IMR-90 (cell line): Measurements from ENCODE around the gene NIPAL3. TPM values are rescaled to one million over a fixed set of nuclear protein-coding genes. Genes with fewer than 3 reads are reported as not detected.
"Not testable (repeated sequence)": the region's sequence is repeated elsewhere in the genome, so short reads cannot be mapped to it uniquely, and the experiment has no call there.

Experiments
- ATAC-seq: fragments of 200-7000 bp; cut with Tn5 transposase; 2 replicates; pipeline ENCODE4 v1.9.1; 2020; ENCODE audit warnings: low read depth, mild to moderate bottlenecking, moderate library complexity
- BruUV-seq: library from RNA; stranded (reverse); fragments of 400-500 nt; replicated peaks from 2 replicates; lab custom pipeline; 2021; lab: Mats Ljungman, UMichigan
- CTCF ChIA-PET: fragments of 300-600 bp; formaldehyde crosslinking; extraction: SDS; loops from one replicate; lab custom pipeline; 2021; ENCODE audit warnings: antibody characterized with exemption; lab: Yijun Ruan, JAX
- POLR2A ChIA-PET: fragments of 300-600 bp; sonication (Branson Sonifier 250); formaldehyde crosslinking; loops from one replicate; lab custom pipeline; 2022; ENCODE audit warnings: antibody characterized with exemption; ENCODE audit not compliant: unreplicated experiment; lab: Charles Lee
- DNase-seq: peaks from one replicate; pipeline ENCODE4 v3.0.0; 2013
- H2AFZ ChIP-seq: replicated peaks from 2 replicates; pipeline ENCODE3; 2013; ENCODE audit warnings: low read length, mild to moderate bottlenecking; ENCODE audit not compliant: poor library complexity
- H2AK5ac ChIP-seq: 2 replicates; pipeline ENCODE4 v1.6.1; 2013; ENCODE audit warnings: low read depth, low read length, inconsistent platforms
- H2AK9ac ChIP-seq: replicated peaks from 2 replicates; pipeline ENCODE3; 2013; ENCODE audit warnings: mild to moderate bottlenecking, low read depth, low read length, moderate library complexity; ENCODE audit not compliant: poor library complexity
- H2BK120ac ChIP-seq: 2 replicates; pipeline ENCODE4 v1.6.1; 2013; ENCODE audit warnings: low read depth, low read length, inconsistent platforms
- H2BK15ac ChIP-seq: 3 replicates; pipeline ENCODE4 v1.6.1; 2013; ENCODE audit warnings: low read depth, low read length, inconsistent platforms
- H2BK20ac ChIP-seq: 2 replicates; pipeline ENCODE4 v1.6.1; 2013; ENCODE audit warnings: low read depth, mild to moderate bottlenecking, inconsistent platforms, low read length, moderate library complexity
- H2BK5ac ChIP-seq: 2 replicates; pipeline ENCODE4 v1.6.1; 2013; ENCODE audit warnings: mild to moderate bottlenecking, low read depth, low read length, inconsistent platforms; ENCODE audit not compliant: poor library complexity, severe bottlenecking
- H3K14ac ChIP-seq: replicated peaks from 2 replicates; pipeline ENCODE4 v1.6.1; 2013; ENCODE audit warnings: low read depth, low read length, inconsistent platforms
- H3K18ac ChIP-seq: 2 replicates; pipeline ENCODE4 v1.6.1; 2013; ENCODE audit warnings: low read depth, low read length, control low read depth
- H3K23ac ChIP-seq: 2 replicates; pipeline ENCODE4 v1.6.1; 2013; ENCODE audit warnings: low read depth, low read length, inconsistent platforms
- H3K27ac ChIP-seq: 2 replicates; pipeline ENCODE4 v1.5.1; 2013; ENCODE audit warnings: mild to moderate bottlenecking, control low read depth, low read length; ENCODE audit not compliant: insufficient read depth
- H3K27me3 ChIP-seq: 2 replicates; pipeline ENCODE4 v1.6.1; 2013; ENCODE audit warnings: low read length; ENCODE audit not compliant: control insufficient read depth, insufficient read depth
- H3K36me3 ChIP-seq: 2 replicates; pipeline ENCODE4 v1.6.1; 2013; ENCODE audit warnings: low read length, mixed read lengths; ENCODE audit not compliant: control insufficient read depth, insufficient read depth
- H3K4ac ChIP-seq: 2 replicates; pipeline ENCODE4 v1.6.1; 2013; ENCODE audit warnings: low read depth, low read length, inconsistent platforms
- H3K4me1 ChIP-seq: 2 replicates; pipeline ENCODE4 v1.6.1; 2013; ENCODE audit warnings: low read length, mixed read lengths; ENCODE audit not compliant: control insufficient read depth, insufficient read depth
- H3K4me2 ChIP-seq: 2 replicates; pipeline ENCODE4 v1.6.1; 2013; ENCODE audit warnings: low read depth, mild to moderate bottlenecking, control low read depth, low read length, moderate library complexity
- H3K4me3 ChIP-seq: 2 replicates; pipeline ENCODE4 v1.5.1; 2013; ENCODE audit warnings: low read depth, mild to moderate bottlenecking, control low read depth, low read length, moderate library complexity; ENCODE audit not compliant: insufficient read depth
- H3K56ac ChIP-seq: 2 replicates; pipeline ENCODE4 v1.6.1; 2013; ENCODE audit warnings: low read length, inconsistent platforms; ENCODE audit not compliant: insufficient read depth; ENCODE audit errors: extremely low read depth
- H3K79me1 ChIP-seq, 2 experiments: 2 replicates each; pipeline ENCODE4 v1.6.1; 2013; ENCODE audit warnings: low read length in 2 of 2, inconsistent platforms in 1 of 2, low read depth in 1 of 2
- H3K9ac ChIP-seq: 2 replicates; pipeline ENCODE4 v1.6.1; 2013; ENCODE audit warnings: low read depth, low read length, control low read depth
- H3K9me1 ChIP-seq: 2 replicates; pipeline ENCODE4 v1.6.1; 2013; ENCODE audit warnings: low read length, inconsistent platforms; ENCODE audit not compliant: insufficient read depth
- H3K9me3 ChIP-seq: 2 replicates; pipeline ENCODE4 v1.6.1; 2013; ENCODE audit warnings: low read length; ENCODE audit not compliant: control insufficient read depth, insufficient read depth
- H4K20me1 ChIP-seq: 2 replicates; pipeline ENCODE4 v1.6.1; 2013; ENCODE audit warnings: low read length, inconsistent platforms; ENCODE audit not compliant: insufficient read depth
- H4K5ac ChIP-seq: 2 replicates; pipeline ENCODE4 v1.6.1; 2013; ENCODE audit warnings: mild to moderate bottlenecking, low read depth, low read length, control low read depth
- H4K8ac ChIP-seq, 2 experiments: 2 replicates each; pipeline ENCODE4 v1.6.1; 2013; ENCODE audit warnings: low read depth in 2 of 2, low read length in 2 of 2, control low read depth in 1 of 2, inconsistent platforms in 1 of 2
- H4K91ac ChIP-seq: 2 replicates; pipeline ENCODE4 v1.6.1; 2013; ENCODE audit warnings: low read depth, low read length, inconsistent platforms; ENCODE audit not compliant: insufficient read depth
- MAFK ChIP-seq: IDR thresholded peaks from 2 replicates; pipeline ENCODE4 v1.6.1; 2012; ENCODE audit warnings: low read depth, low read length, improper control_type of control experiment
- WGBS, 2 experiments: methylation state at CpG; one replicate each; pipeline versions ENCODE4 v1.1.5 to v1.1.7; 2013; ENCODE audit warnings: missing lambda C conversion rate in 2 of 2; ENCODE audit not compliant: insufficient read length in 1 of 2; ENCODE audit errors: extremely low coverage in 2 of 2; 5-methylcytosine and 5-hydroxymethylcytosine counted together
- dilution Hi-C: fragments of 300-500 bp; cut with HindIII; formaldehyde crosslinking; loops from one replicate; pipeline ENCODE4 v1.14.3; 2018; ENCODE audit warnings: low sequenced_read_pairs; ENCODE audit not compliant: unreplicated experiment
- in situ Hi-C: fragments of 300-500 bp; cut with MboI; formaldehyde crosslinking; loops from 3 replicates; pipeline ENCODE4 v1.14.3; 2019; ENCODE audit warnings: low sequenced_read_pairs, inconsistent platforms, mixed read lengths
- intact Hi-C: fragments of 100-400 bp; cut with micrococcal nuclease; formaldehyde crosslinking; loops from 2 replicates; pipeline ENCODE4 v1.10.0; 2022
- polyA plus RNA-seq, 3 experiments: library from polyadenylated mRNA; depleted of rRNA; stranded (reverse); fragments of >200 nt; gene quantifications; 2 replicates each; pipeline ENCODE4 v1.2.3, GENCODE V29; 2012; ENCODE audit warnings: low replicate concordance in 1 of 3
- total RNA-seq: library from RNA; depleted of rRNA; stranded (reverse); fragments of >200 nt; gene quantifications from 2 replicates; pipeline ENCODE4 v1.2.3, GENCODE V29; 2012

Gene NIPAL3
- total and polyA plus RNA-seq, 2 of the 4 experiments (the other 2 are of a cell fraction), result 55.0 to 123 TPM

- no peak for TF ChIP-seq MAFK
These were observed 76.2 kb downstream of the NIPAL3 start (continued) for GRCh38 chr1:24491577-24492360.

GRCh38 chr1:24492935-24493334 is 77.3 kb downstream of the NIPAL3 start:
- H4K91ac ChIP-seq, ATAC-seq, H2BK20ac ChIP-seq, dilution Hi-C loops, intact Hi-C loops, H4K5ac ChIP-seq, H2AK5ac ChIP-seq, in situ Hi-C loops, BruUV-seq, POLR2A ChIA-PET, H3K56ac ChIP-seq, H3K18ac ChIP-seq, H2AK9ac ChIP-seq, H2AFZ ChIP-seq, H3K79me1 ChIP-seq, H3K36me3 ChIP-seq, H3K4me1 ChIP-seq, H3K27ac ChIP-seq, H3K9ac ChIP-seq, DNase-seq, H2BK120ac ChIP-seq, H4K8ac ChIP-seq, H3K14ac ChIP-seq, H3K4me3 ChIP-seq, H4K20me1 ChIP-seq, H3K4ac ChIP-seq, H3K23ac ChIP-seq, H2BK15ac ChIP-seq, H3K4me2 ChIP-seq, H3K9me1 ChIP-seq, H2BK5ac ChIP-seq: not testable (repeated sequence)
- no CpG with 5 or more reads among the region's 9 CpGs for WGBS, 2 experiments
- CTCF ChIA-PET, result interaction anchor here (0.9 to 1.3 kb wide), 2 partner anchors 9 to 17 kb away, joined by 3 to 4 read pairs; partner anchors contain the start of gene RCAN3
- Histone ChIP-seq H3K9me3 (peaks cover 12% of the 10 kb centered on the region), H3K27me3 (peaks cover 20% of the 10 kb centered on the region)
